Central memory CD8-positive, alpha-beta T cell (primary cell): ENCODE results near the gene BLOC1S1.

ENCODE experiments used
- ATAC-seq: fragments of 150-1000 bp; cut with Tn5 transposase; replicated peaks from 2 replicates; pipeline ENCODE4 v1.10.0; 2022; ENCODE audit warnings: mild to moderate bottlenecking, moderate FRiP score, moderate number of reproducible peaks; ENCODE audit not compliant: poor library complexity, severe bottlenecking; ENCODE audit errors: extremely low read depth
- DNase-seq, 2 donors: peaks; one replicate each; pipeline ENCODE4 v3.0.0; 2021; ENCODE audit warnings: low spot score in 2 of 2
- H3K27ac Mint-ChIP-seq: one replicate; pipeline ENCODE4 v1.8.0; 2022; ENCODE audit warnings: low read depth, mild to moderate bottlenecking, moderate library complexity, mixed read lengths
- H3K27me3 Mint-ChIP-seq: one replicate; pipeline ENCODE4 v1.8.0; 2022; ENCODE audit warnings: mixed read lengths
- H3K36me3 Mint-ChIP-seq: one replicate; pipeline ENCODE4 v1.8.0; 2022; ENCODE audit warnings: mild to moderate bottlenecking, moderate library complexity, mixed read lengths; ENCODE audit not compliant: insufficient read depth
- H3K4me1 Mint-ChIP-seq: one replicate; pipeline ENCODE4 v1.8.0; 2022; ENCODE audit warnings: mixed read lengths
- H3K4me3 Mint-ChIP-seq: one replicate; pipeline ENCODE4 v1.8.0; 2022; ENCODE audit warnings: mild to moderate bottlenecking, moderate library complexity, mixed read lengths
- H3K9me3 Mint-ChIP-seq: one replicate; pipeline ENCODE4 v1.8.0; 2022; ENCODE audit warnings: mixed read lengths

BLOC1S1 gene

DNA sequence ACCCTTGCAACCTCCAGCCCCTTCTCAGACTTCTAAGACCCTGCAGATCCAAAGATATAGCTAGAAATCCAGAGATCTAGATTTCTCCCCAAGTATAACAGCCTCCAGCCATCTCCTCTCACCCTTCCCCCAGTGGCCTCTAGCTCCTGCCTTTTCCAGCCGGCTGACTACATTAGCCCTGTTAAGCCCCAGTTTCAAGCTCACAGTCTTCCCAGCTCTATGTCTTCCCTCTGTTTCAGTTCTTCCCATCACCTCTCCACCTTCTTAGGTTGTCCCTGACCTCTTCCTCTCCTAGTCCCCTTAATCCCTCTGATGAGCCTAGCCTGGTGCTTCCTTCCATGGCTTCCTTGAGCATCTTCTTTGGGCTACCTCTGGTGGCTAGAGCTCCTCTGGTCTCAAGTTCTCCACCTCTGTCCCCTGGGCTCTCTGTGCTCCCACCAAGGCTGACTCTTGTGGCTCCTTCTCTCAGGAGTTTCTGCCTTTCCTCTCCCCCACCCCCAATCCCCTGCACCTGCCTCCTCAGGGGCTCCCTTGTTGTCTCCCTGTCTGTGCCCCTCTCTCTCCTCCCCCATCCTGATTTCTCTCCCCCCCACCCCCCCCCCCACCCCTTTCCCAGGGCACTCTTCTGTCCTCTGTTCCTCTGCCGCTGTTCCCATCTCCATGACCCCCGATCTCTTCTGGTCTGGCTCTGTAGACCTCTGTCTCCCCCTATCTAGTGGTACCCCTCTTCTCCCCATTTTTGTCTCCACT is 26.3 kb downstream of the BLOC1S1 start:
- ATAC-seq (no peak), DNase-seq (no peak)
- Mint-ChIP-seq H3K4me3 (peak overlapping the region; percentile 79), H3K4me1 (peaks cover 57% of the 10 kb centered on the region), H3K27me3 (no peaks in the 10 kb centered on the region), H3K9me3 (no peaks in the 10 kb centered on the region), H3K36me3 (peaks cover 3% of the 10 kb centered on the region), H3K27ac (peak overlapping the region; percentile 82)

DNA sequence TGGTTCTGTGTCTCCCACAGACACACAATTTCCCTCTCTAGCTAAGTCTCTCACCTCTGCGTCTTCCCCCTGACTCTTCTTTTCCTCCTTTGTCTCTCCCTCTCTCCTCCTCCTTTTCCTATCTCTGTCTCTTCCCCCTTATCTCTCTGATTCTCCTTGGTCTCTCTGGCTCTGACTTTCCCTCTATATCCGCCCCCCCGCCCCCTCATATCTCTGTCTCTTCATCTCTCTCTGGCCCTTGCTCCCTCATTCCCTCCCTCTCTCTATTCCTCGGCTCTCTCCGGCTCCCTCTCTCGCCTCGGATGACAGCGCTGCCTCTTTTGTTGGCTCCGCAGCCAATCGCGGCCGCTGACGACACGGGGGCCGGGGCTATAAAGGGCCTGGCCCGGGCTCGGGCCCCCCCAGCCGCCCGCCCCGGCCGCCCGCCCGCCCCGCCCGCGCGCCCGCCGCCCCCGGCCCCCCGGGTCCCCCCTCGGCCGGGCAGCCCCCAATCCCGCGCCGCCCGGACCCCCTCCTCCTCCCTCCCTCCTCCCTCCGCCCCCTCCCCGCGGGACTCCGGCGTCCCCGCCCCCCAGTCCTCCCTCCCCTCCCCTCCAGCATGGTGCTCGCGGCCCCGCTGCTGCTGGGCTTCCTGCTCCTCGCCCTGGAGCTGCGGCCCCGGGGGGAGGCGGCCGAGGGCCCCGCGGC is 27.0 kb downstream of the BLOC1S1 start, which contains the start of gene GDF11:
GDF11 (plus strand) TSS at position 404 of the 687 bp plus-strand sequence; CDS start at position 599, 195 bp downstream.
- Mint-ChIP-seq H3K4me1 (peaks cover 49% of the 10 kb centered on the region), H3K9me3 (no peaks in the 10 kb centered on the region), H3K4me3 (peak within 1 kb of the TSS; percentile 86), H3K27ac (peak within 1 kb of the TSS; percentile 82), H3K36me3 (no peaks in the 10 kb centered on the region), H3K27me3 (no peaks in the 10 kb centered on the region)
- peak in 1 of 2 donors; percentile 26 for DNase-seq
- ATAC-seq = peak; percentile 64

DNA sequence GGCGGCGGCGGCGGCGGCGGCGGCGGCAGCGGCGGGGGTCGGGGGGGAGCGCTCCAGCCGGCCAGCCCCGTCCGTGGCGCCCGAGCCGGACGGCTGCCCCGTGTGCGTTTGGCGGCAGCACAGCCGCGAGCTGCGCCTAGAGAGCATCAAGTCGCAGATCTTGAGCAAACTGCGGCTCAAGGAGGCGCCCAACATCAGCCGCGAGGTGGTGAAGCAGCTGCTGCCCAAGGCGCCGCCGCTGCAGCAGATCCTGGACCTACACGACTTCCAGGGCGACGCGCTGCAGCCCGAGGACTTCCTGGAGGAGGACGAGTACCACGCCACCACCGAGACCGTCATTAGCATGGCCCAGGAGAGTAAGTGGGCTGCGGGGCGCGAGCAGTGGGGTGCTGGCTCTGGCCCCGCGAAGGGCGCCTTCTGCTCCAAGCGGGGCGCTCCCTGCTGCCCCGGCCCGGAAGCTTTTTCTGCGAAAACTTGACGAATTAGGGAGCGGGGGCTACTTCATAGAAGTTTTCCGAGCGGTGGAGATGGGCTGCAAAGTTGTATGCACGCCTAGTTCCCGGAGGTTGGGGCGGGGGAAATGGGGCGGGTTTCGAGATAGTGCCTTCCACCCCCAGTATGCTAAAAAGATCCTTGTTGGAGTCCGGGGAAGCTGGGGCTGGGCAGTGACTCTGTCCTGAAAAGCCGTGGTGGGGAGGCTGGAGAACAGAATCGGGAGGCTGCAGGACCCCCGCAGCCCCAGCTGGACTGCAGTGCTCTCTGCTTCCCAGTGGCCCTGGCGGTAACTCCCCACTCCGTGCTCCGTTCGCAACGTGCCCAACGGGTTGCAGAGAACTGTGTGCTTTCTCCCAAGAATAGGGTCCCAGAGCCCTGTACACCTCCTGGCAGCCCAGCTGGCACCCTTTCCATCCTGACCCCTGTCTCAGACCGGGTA is 27.8 kb downstream of the BLOC1S1 start:
- no peak for DNase-seq
- Mint-ChIP-seq H3K27ac (no peak overlapping the region), H3K4me1 (peaks cover 42% of the 10 kb centered on the region), H3K27me3 (no peaks in the 10 kb centered on the region), H3K36me3 (no peaks in the 10 kb centered on the region), H3K9me3 (no peaks in the 10 kb centered on the region), H3K4me3 (peak overlapping the region; percentile 86)
- peak; percentile 64 for ATAC-seq

DNA sequence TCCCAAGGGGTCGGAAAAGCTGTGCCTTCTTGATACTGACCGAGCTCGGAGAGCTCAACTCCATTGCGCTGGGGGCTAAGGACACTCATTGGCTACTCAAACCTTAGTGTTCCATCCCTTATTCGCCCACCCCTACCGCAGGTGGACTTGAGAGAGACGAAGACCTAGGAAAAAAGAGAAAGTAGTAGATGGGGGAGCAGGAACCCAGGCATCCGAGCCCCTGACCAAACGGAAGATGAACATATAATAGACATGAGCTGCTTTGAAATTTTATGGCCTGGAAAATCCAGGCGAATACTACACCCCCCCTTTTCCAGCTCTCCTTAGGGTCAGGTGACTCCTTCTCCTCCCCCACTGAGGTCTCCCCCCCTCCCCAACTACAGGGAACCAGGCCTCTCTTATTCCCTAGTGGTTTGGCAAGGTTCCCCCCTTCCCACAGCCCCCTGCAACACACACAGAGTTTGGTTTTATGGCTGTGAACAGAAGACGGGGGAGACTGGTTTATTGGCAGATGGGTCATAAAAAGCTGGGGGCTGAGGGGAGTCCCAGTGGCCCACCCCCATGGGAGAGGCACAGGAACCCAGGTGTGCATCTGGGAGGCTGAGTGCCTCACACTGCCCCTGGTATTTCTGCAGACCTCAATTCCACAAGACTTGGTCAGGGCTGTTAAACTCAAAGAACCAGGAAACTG is 28.6 kb downstream of the BLOC1S1 start:
- H3K4me1 Mint-ChIP-seq = peaks cover 37% of the 10 kb centered on the region
- no peaks in the 10 kb centered on the region for H3K9me3 Mint-ChIP-seq
- H3K36me3 Mint-ChIP-seq = no peaks in the 10 kb centered on the region

DNA sequence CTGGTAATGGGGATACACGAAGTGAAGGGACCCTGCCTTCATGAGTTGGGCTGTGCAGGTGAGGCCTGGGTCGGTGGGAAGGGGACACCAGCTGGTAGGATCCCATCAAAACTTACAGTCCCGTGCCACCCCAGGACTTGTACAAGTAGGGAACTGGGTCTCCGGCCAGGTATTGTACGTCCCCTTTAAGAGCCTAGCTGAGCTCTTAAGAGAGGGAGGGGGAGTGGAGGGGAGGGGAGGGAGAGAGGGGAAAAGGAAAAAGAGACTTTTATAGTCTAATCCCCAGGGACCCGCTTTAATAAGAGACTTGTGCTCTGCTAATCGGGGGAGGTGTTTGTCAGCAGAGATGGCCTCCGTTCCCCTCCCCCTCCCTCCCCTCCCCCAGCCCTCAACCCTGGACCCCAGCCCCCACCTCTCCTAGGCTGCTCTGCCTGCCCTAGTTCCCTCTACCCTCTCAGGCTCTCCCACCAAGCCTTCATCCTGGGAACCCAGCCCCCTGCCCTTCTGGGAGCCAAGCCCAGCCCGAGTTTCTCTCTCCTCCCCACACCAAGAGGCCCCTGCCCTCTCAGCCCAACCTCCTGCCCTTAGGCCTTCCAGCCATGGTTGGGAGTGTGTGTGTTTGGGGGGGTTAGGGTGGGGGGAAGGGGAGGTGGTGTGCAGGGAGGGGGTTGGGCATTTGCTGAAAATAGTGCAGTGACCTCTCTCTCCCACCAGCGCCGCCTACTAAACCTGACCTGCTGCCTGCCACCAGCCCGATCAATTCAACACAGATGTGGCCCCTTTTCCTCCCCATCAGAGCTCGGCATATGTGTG is 29.7 kb downstream of the BLOC1S1 start:
- Mint-ChIP-seq H3K27me3 (no peaks in the 10 kb centered on the region), H3K4me3 (peak overlapping the region; percentile 0), H3K36me3 (no peaks in the 10 kb centered on the region), H3K4me1 (peaks cover 37% of the 10 kb centered on the region), H3K9me3 (no peaks in the 10 kb centered on the region), H3K27ac (peak overlapping the region; percentile 27)
- no peak for DNase-seq
- no peak for ATAC-seq

More for the DNA sequence above, 28.6 kb downstream of the BLOC1S1 start:
- H3K27me3 Mint-ChIP-seq = no peaks in the 10 kb centered on the region
- peak overlapping the region; percentile 86 for H3K4me3 Mint-ChIP-seq
- no peak overlapping the region for H3K27ac Mint-ChIP-seq
- no peak for ATAC-seq
- DNase-seq = no peak

DNA sequence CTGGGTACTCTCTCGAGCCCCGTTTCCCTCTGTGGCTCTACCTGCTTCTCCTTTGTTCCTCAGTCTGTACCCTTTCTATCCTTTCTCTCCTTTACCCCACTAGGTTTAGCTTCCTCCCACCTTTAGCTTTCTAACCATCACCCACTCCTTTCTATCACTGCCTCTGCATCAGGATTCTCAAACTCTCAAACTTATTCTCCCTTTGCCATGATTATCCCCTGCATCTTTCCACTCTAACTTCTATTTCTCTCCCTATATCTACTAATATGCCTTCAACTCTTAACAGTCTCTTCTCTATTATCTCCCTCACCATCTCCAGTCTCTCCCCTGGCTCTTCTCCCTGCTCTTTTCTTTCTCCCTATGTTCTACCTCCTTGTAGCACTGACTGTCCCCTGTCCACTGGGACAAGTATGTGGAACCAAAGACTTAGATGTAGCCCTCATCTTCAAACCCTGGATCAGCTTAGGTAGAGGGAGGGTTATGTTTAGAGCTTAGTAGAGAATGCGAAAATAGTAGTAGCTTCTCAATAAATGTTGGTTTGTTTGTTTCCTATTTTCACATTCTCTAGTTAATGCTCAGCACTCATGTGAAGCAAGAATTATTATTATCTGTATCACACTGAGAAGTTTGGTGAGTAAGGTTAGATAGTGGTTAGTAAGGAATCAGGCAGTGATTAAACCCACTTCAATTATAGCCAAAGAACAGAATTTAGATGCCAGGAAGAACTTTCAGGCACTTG is 30.5 kb downstream of the BLOC1S1 start:
- Mint-ChIP-seq H3K27me3 (no peaks in the 10 kb centered on the region), H3K4me3 (peak overlapping the region; percentile 0), H3K27ac (peak overlapping the region; percentile 27), H3K36me3 (peaks cover 2% of the 10 kb centered on the region), H3K4me1 (peaks cover 37% of the 10 kb centered on the region), H3K9me3 (no peaks in the 10 kb centered on the region)
- no peak for ATAC-seq
- DNase-seq = no peak

DNA sequence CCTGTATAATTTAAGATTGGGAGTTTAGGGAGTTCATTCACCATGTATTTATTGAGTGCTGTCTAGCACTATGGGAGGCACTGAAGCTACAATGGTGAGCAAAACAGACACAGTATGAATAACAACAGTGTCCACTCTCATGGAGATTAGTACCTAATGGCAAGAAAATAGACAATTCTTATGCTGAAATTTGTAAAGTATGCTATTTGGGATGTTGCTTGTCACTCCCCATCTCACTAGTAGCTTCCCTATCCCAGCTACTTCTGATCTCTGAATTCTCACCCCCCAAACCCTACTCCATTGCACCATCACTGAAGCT is 31.0 kb downstream of the BLOC1S1 start:
- no peak overlapping the region for H3K27ac Mint-ChIP-seq
- H3K4me1 Mint-ChIP-seq = peaks cover 35% of the 10 kb centered on the region
- H3K36me3 Mint-ChIP-seq = peaks cover 5% of the 10 kb centered on the region
- no peaks in the 10 kb centered on the region for H3K9me3 Mint-ChIP-seq
- ATAC-seq = no peak
- H3K4me3 Mint-ChIP-seq = no peak overlapping the region
- H3K27me3 Mint-ChIP-seq = no peaks in the 10 kb centered on the region
- no peak for DNase-seq

DNA sequence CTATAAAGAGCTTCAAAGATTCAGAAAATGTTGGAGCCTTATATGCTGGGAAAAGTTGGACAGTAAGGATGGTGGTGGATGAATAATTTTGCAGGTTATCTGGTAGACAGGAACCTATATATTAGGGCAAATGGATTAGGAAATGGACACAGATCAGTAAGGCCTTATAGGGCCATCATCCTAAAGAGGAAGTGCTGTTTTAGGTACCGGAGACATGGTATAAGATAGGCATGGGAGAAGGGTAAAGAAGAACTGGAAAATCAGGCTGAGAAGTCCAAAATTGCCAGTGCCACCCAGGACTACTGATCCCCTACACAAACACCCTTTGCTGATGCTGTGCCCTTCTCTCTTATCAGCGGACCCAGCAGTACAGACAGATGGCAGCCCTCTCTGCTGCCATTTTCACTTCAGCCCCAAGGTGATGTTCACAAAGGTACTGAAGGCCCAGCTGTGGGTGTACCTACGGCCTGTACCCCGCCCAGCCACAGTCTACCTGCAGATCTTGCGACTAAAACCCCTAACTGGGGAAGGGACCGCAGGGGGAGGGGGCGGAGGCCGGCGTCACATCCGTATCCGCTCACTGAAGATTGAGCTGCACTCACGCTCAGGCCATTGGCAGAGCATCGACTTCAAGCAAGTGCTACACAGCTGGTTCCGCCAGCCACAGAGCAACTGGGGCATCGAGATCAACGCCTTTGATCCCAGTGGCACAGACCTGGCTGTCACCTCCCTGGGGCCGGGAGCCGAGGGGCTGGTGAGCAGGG is 32.6 kb downstream of the BLOC1S1 start:
- H3K4me3 Mint-ChIP-seq = no peak overlapping the region

DNA sequence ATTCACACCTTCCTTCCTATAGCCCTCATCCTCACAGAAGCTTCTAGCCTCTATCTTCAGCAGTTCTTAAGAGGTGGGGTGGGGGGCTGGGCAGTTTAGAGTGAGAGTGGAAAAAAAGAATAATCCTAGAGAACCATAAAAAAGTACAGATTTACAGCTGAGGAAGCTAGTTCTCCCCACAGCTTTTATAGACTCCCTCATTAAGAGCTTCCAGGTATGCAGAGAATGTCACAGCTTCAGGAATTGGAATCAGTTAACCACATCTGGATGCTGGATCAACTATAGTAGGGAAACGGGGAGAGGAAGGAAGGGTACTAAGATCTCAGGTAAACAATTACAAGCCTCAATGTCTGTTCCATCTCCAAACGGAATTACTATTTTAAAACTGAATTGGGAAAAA is 39.4 kb downstream of the BLOC1S1 start:
- H3K9me3 Mint-ChIP-seq = no peaks in the 10 kb centered on the region
- no peaks in the 10 kb centered on the region for H3K27me3 Mint-ChIP-seq
- peaks cover 15% of the 10 kb centered on the region for H3K4me1 Mint-ChIP-seq
- no peak overlapping the region for H3K4me3 Mint-ChIP-seq
- ATAC-seq (no peak), DNase-seq (no peak)
- peak overlapping the region; percentile 54 for H3K27ac Mint-ChIP-seq
- H3K36me3 Mint-ChIP-seq = peaks cover 45% of the 10 kb centered on the region

More for the DNA sequence above, 32.6 kb downstream of the BLOC1S1 start:
- no peaks in the 10 kb centered on the region for H3K27me3 Mint-ChIP-seq
- H3K9me3 Mint-ChIP-seq = no peaks in the 10 kb centered on the region
- H3K27ac Mint-ChIP-seq = peak overlapping the region; percentile 52
- no peak for ATAC-seq
- H3K36me3 Mint-ChIP-seq = peaks cover 12% of the 10 kb centered on the region
- peaks cover 24% of the 10 kb centered on the region for H3K4me1 Mint-ChIP-seq
- DNase-seq = no peak

DNA sequence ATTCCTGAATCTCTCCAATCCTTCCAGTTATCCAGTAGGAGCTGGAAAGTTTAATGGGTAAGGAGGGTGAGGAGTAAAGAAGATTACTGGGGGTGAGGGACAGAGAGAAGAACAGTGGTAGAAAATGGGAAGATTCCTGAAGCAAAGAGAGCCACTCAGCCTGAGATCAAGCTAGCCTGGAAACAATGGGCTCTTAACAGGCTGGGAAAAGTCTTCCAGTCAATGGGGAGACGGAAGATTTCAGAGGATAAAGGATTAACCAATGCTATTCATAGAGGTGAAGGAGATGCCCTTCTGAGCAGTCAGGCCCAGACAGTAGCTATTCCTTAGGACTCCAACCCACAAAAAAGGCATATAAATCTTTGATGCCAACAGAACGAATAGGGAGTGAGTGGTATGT is 41.9 kb downstream of the BLOC1S1 start:
- no peak overlapping the region for H3K4me3 Mint-ChIP-seq
- H3K27ac Mint-ChIP-seq = no peak overlapping the region
- H3K27me3 Mint-ChIP-seq = no peaks in the 10 kb centered on the region
- peaks cover 21% of the 10 kb centered on the region for H3K4me1 Mint-ChIP-seq
- no peak for ATAC-seq
- DNase-seq = no peak
- H3K9me3 Mint-ChIP-seq = no peaks in the 10 kb centered on the region
- H3K36me3 Mint-ChIP-seq = peaks cover 41% of the 10 kb centered on the region
